NOMO-1 treated with DMSO at 0.1 percent for 48 hours (cell line): Measurements from ENCODE around the gene CEP131.
"Not testable (repeated sequence)": the region's sequence is repeated elsewhere in the genome, so short reads cannot be mapped to it uniquely, and the experiment has no call there.

Experiments
- DNase-seq: peaks from one replicate; lab custom pipeline; 2025; ENCODE audit not compliant: unreplicated experiment; lab: John Stamatoyannopoulos, UW

The CEP131 gene

DNA sequence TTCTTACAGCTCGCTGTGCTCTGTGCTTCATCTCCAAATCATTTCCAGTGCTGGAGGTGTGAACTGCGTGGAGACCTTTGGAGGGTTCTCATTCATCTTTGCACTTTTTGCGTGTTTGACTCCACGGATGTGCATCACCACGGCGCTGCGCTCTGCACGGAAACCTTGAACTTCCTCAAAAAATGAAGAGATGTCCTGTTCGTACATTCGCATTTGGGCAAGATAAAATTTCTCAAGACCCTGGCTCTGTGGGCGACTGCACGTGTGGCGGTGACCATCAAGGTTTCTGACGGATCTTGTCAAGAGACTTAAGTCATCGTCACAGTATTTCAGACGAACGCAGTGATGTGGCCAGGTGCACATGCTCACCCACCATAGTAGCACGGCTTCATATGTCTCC lies 67.8 kb downstream of the CEP131 start:
- DNase-seq = no peak

GRCh38 chr17:81154016-81154415 lies 68.7 kb downstream of the CEP131 start:
- DNase-seq = not testable (repeated sequence)

DNA sequence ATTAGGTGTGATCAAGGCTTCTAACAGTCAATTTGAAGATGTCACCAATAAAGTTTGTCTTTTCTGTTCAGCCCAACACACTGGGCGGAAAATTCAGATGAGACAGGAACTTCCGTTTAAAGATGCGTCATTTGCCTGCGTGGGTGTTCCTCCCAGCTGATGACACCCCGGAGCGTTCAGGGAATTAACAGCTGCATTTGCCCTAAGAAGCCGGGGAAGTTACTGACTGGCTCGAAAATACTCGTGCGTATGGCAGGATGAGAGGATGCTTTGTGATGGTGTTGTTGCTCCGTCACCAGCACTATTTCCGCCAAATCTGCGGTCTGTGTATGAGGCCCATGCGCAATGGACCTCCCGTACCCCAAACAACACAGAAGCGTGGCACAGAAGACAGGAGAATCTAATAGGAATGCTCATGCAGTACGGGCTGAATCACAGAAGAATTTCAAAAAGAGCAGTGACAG lies 69.4 kb downstream of the CEP131 start:
- peak; percentile 75 for DNase-seq

- DNase-seq = no peak
Measured at GRCh38 chr17:81152288-81152828, 70.4 kb downstream of the CEP131 start.

DNA sequence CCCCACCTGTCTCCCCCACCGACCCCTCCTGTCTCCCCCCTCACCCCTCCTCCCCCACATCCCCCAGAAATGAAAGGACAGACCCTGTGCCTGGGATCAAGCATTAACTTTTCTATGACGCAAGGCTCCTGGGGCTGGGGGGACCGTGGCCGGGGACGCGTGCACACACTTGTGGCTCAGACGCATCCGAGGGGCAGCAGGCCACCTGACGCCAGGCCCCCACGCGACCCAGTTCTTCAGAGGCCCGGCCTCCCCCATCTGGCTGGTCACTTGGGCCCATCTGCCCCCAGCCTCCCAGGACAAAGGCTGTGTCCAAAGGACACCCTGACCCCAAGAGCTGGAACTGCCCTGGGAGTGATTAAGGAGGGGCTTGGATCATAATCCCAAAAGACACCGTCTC lies 71.5 kb downstream of the CEP131 start:
- no peak for DNase-seq

DNA sequence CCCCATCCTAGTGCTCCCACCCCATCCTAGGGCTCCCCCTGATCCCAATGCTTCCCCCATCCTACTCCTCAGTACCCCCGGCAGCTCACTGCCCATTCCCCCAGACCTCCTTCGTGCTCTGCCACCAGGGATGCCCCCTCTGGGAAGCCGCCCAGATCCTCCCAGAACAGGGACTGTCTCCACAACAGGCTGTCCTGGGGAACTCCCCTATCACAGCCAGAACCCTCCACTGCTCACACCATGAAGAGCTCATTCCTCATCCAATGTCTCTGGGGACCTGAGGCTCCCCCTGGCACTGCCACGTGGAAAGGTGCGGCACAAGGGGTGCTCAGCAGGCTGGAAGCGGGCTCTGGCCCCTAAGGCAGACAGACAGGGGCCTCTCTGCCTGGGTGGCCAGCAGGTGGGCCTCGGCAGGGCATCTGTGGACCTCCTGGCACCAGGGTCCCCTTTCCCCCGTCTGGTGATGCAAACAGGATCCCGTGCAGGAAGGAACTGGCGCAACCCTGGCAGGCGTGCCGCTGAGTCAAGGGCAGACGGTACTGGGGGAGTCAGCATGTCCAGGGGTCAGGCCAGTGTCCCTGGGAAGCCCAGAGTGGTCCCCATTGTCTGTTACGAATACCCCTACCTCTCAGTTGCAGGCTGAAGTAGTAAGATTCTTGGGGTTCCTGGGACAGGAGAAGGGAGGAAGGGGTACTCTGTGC lies 72.2 kb downstream of the CEP131 start:
- peak; percentile 57 for DNase-seq

GRCh38 chr17:81148986-81149533 lies 73.7 kb downstream of the CEP131 start:
- peak; percentile 8 for DNase-seq

DNA sequence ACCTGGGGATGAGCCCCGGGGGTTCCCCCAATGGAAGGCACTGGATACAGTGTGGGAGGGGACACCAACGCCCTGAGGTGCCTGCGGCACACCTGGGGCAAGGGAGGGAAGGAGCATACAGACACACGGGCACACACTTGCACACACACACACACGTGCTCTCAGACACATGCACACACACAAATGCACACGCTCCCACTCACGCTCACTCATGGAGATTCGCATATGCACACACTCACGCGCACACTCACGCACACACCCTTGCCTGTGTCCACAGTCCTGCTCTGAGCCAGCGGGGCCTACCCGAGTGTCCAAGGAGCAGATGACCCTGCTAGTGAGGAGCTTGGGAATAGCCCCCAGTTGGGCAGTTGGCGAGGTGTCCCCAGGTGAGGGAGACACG lies 74.2 kb downstream of the CEP131 start:
- no peak for DNase-seq

GRCh38 chr17:81147701-81148100 lies 75.1 kb downstream of the CEP131 start:
- no peak for DNase-seq

DNA sequence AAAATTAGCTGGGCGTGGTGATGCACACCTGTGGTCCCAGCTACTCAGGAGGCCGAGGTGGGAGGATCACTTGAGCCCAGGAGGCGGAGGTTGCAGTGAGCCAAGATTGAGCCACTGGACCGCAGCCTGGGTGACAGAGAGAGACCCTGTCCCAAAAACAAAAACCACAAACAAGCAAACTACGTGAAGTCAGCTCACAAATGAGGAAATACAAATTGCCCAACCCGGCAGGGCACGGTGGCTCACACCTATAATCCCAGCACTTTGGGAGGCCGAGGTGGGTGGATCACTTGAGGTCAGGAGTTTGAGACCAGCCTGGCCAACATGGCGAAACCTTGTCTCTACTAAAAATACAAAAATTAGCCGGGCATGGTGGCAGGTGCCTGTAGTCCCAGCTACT lies 76.6 kb downstream of the CEP131 start:
- not testable (repeated sequence) for DNase-seq

GRCh38 chr17:81144423-81144781 lies 78.4 kb downstream of the CEP131 start:
- DNase-seq = no peak

GRCh38 chr17:81143717-81144422 lies 78.9 kb downstream of the CEP131 start:
- DNase-seq = no peak

GRCh38 chr17:81143200-81143527 lies 79.6 kb downstream of the CEP131 start:
- DNase-seq = no peak

DNA sequence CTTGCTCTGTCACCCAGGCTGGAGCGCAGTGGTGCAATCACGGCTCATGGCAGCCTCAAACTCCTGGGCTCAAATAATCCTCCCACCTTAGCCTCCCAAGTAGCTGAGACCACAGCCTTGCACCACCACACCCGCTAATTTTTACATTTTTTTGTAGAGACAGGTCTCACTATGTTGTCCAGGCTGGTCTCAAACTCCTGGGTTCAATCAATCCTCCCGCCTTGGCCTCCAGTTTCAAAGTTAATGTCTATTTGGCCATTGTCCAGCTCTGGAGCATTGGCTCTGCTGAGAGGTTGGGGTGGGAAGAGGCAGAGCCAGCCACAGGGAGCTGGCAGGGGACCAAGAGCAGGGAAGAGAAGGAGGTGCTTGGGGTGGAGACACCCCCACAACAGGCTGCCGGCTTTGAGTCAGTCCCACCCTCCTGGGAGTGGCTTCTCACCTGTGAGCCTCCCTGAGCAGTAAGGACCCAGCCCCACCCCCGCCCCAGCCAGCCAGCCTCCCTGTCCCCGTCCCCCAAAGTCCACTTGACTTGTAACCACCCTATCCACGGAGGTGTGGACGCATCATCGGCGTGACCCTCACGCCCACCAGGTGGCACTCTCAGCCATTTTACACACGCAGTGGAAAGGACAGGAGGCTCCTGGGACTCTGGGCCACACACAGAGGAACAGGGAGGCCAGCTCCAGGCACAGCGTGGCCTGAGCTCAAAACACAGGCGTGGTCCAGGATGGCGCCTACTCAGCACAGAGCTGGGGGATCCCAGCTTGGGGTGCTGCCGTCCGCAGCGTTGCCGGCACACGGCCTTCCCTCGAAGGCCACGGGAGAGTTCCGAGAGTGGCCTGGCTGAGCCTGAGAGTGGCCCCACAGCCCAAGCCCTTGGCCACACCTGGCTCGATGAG lies 80.2 kb downstream of the CEP131 start:
- peak; percentile 45 for DNase-seq

DNA sequence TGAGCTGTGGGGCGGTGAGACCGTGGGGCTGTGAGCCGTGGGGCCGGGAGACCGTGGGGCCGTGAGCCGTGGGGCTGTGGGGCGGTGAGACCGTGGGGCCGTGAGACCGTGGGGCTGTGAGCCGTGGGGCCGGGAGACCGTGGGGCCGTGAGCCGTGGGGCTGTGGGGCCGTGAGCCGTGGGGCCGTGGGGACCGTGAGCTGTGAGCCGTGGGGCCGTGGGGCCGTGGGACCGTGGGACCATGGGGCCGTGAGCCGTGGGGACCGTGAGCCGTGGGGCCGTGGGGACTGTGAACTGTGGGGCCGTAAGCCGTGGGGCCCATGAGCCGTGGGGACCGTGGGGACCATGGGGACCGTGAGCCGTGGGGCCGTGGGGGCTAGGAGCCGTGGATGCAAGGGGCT lies 82.1 kb downstream of the CEP131 start:
- DNase-seq = no peak

DNA sequence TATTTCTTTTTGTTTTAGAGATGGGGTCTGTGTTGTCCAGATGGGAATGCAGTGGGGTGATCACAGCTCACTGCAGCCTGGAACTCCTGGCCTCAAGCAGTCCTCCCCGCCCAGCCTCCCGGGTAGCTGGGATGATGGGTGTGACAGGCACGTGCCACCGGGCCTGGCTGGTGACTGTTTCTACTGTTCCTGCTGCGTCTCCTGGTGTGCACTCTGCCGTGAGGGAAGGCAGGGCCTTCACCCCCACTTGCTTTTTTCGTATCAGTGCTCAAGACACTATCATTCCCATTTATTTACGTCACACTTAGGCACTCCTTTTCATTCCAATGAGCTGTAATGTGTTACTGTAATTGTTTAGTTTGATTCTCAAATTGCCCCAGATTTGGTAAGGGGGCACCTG lies 82.7 kb downstream of the CEP131 start:
- no peak for DNase-seq
